ENCODE data around the gene MAP3K3. TPM values are rescaled to one million over a fixed set of nuclear protein-coding genes. Genes with fewer than 3 reads are reported as not detected.

MAP3K3 gene
- total RNA-seq, result 10 to 100 TPM; 82.0 to 89.2 (median 88.5) TPM
- 64.3 TPM for total RNA-seq (2013)

GRCh38 chr17:63621684-63622573 lies at the start of gene MAP3K3:
TSS of gene MAP3K3 (plus strand) at chr17:63622417. CDS start at chr17:63622760, 343 bp downstream.
- Histone ChIP-seq H3K27ac (ENCODE audit: low read length) (peak within 1 kb of the TSS; percentile 68), H3K9me3 (ENCODE audit: control insufficient read depth, insufficient read depth, low read length) (no peaks in the 10 kb centered on the region), H3K4me1 (ENCODE audit: control insufficient read depth, insufficient read depth, low read length) (peaks cover 13% of the 10 kb centered on the region), H3K27me3 (ENCODE audit: control insufficient read depth, insufficient read depth, low read length) (no peaks in the 10 kb centered on the region), H3K36me3 (ENCODE audit: control insufficient read depth, insufficient read depth, low read length) (no peaks in the 10 kb centered on the region), H3K4me3 (ENCODE audit: low read length) (peak within 1 kb of the TSS; percentile 72)
- no peaks in the 10 kb centered on the region for H3K36me3 Mint-ChIP-seq
- peaks cover 36 to 43% of the 10 kb centered on the region in 2 donors for H3K4me1 Mint-ChIP-seq
- ATAC-seq (peak; percentile 88 to 97 (median 88)), DNase-seq (peak; percentile 92 to 99)
- no peak for TF ChIP-seq CTCF (IDR thresholded peaks at IDR 0.05)
- WGBS (ENCODE audit: insufficient coverage), result under 1% methylated on average over 70 of the region's 75 CpGs
- H3K9me3 Mint-ChIP-seq, result no peaks in the 10 kb centered on the region
- peak within 1 kb of the TSS; percentile 99 for H3K4me3 Mint-ChIP-seq
- H3K27ac Mint-ChIP-seq, result peak within 1 kb of the TSS; percentile 83 to 91
- no peaks in the 10 kb centered on the region for H3K27me3 Mint-ChIP-seq (ENCODE audit: low read depth in 2 of 2)
- intact Hi-C loops (cut with micrococcal nuclease), result loop anchor here (2.0 to 5.0 kb wide), 4 partner anchors 70 to 221 kb away; partner anchors contain the start of genes CCDC47, DCAF7, DDX42 and SMARCD2

GRCh38 chr17:63573634-63574033 lies 48.6 kb upstream of the MAP3K3 start:
- Mint-ChIP-seq H3K4me3 (no peak overlapping the region), H3K27me3 (ENCODE audit: low read depth in 2 of 2) (no peaks in the 10 kb centered on the region), H3K27ac (peak overlapping the region; percentile 14 to 17), H3K9me3 (no peaks in the 10 kb centered on the region), H3K4me1 (peaks cover 53 to 63% of the 10 kb centered on the region in 2 donors), H3K36me3 (no peaks in the 10 kb centered on the region)
- Histone ChIP-seq H3K27ac (ENCODE audit: low read length) (no peak overlapping the region), H3K36me3 (ENCODE audit: control insufficient read depth, insufficient read depth, low read length) (peaks cover 4% of the 10 kb centered on the region), H3K27me3 (ENCODE audit: control insufficient read depth, insufficient read depth, low read length) (no peaks in the 10 kb centered on the region), H3K4me1 (ENCODE audit: control insufficient read depth, insufficient read depth, low read length) (no peaks in the 10 kb centered on the region), H3K9me3 (ENCODE audit: control insufficient read depth, insufficient read depth, low read length) (no peaks in the 10 kb centered on the region), H3K4me3 (ENCODE audit: low read length) (no peak overlapping the region)
- WGBS (ENCODE audit: insufficient coverage), result 92% methylated on average over 5 of the region's 5 CpGs
- DNase-seq (no peak), ATAC-seq (no peak)
- intact Hi-C loops (cut with micrococcal nuclease), result no loop called here
- no peak for TF ChIP-seq CTCF (IDR thresholded peaks at IDR 0.05)

DNA sequence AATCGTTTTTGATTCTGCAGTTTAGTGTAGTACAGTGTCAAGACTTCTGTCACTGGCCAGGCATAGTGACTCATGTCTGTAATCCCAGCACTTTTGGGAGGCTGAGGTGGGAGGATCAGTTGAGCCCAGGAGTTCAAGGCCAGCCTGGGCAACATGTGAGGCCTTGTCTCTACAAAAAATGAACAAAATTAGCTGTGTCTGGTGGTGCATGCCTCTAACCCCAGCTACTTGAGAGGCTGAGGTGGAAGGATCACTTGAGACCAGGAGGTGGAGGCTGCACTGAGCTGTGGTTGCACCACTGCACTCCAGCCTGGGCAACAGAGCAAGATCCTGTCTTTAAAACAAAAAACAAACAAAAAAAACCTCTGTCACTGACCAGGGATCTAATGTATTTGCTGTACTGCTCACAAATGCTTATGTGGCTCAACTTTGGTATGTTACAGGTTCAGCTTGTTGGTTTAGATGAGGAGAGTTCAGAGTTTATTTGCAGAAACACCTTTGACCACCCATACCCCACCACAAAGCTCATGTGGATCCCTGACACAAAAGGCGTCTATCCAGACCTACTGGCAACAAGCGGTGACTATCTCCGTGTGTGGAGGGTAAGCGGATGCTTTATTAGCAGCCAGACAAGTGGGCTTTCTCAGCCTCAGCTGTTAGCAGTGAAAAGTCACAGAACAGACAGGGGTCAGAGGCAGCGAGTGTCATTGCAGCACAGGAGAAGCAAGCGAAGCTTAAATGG lies 44.0 kb upstream of the MAP3K3 start:
- TF ChIP-seq CTCF (IDR thresholded peaks at IDR 0.05), result no peak
- no peaks in the 10 kb centered on the region for H3K27me3 Mint-ChIP-seq (ENCODE audit: low read depth in 2 of 2)
- DNase-seq (no peak), ATAC-seq (no peak)
- no peaks in the 10 kb centered on the region for H3K9me3 Mint-ChIP-seq
- H3K27ac Mint-ChIP-seq, result no peak overlapping the region
- Histone ChIP-seq H3K4me3 (ENCODE audit: low read length) (no peak overlapping the region), H3K9me3 (ENCODE audit: control insufficient read depth, insufficient read depth, low read length) (no peaks in the 10 kb centered on the region), H3K27me3 (ENCODE audit: control insufficient read depth, insufficient read depth, low read length) (no peaks in the 10 kb centered on the region), H3K27ac (ENCODE audit: low read length) (no peak overlapping the region), H3K4me1 (ENCODE audit: control insufficient read depth, insufficient read depth, low read length) (no peaks in the 10 kb centered on the region), H3K36me3 (ENCODE audit: control insufficient read depth, insufficient read depth, low read length) (peaks cover 36% of the 10 kb centered on the region)
- no peak overlapping the region for H3K4me3 Mint-ChIP-seq
- H3K4me1 Mint-ChIP-seq, result peaks cover 35 to 41% of the 10 kb centered on the region in 2 donors
- peaks cover 7% of the 10 kb centered on the region for H3K36me3 Mint-ChIP-seq
- intact Hi-C loops (cut with micrococcal nuclease), result no loop called here
- 94% methylated on average over 7 of the region's 7 CpGs for WGBS (ENCODE audit: insufficient coverage)
